GM19193 (cell line): ENCODE data around the gene TBC1D8.

ENCODE experiments used
- POLR2A ChIP-seq: IDR thresholded peaks from 4 replicates; pipeline ENCODE4 v1.6.1; 2011; ENCODE audit not compliant: insufficient read depth, insufficient read length; ENCODE audit errors: extremely low read depth

Gene TBC1D8

DNA sequence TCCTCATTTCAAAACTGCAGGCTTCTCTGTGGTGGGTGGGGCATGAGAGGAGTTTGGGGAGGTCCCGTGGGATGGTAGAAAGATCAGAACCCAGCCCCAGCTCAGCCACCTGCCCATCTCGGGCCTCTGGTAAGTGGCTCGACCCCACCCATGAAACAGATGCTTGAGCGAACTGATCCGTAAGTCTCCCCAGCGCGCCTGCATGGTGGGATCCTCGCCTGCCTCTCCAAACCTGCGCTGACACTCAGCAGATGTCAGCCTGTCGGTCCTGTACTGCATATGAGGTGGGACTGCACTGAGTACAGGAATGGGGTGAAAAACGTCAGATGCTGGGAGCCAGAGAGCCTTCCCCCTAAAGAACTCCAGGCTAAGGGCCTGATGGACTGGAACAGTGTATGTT is 165.0 kb downstream of the TBC1D8 start:
- TF ChIP-seq POLR2A, result no peak

DNA sequence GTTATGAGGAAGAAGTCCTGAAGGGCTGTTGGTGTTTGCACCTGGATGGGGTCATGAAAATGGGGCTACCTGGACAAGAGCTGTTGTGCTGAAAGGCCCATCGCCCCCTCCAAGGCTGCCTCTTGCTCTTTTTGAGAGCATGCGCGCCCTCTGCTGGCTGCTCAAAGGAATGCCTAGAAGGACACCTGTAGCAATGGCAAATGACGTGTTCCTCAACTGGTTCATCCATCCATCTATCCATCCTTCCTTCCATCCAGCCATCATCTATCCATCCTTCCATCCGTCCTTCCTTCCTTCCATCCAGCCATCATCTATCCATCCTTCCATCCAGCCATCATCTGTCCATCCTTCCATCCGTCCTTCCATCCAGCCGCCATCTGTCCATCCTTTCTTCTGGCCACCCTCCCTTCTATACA is 166.3 kb downstream of the TBC1D8 start:
- no peak for TF ChIP-seq POLR2A

DNA sequence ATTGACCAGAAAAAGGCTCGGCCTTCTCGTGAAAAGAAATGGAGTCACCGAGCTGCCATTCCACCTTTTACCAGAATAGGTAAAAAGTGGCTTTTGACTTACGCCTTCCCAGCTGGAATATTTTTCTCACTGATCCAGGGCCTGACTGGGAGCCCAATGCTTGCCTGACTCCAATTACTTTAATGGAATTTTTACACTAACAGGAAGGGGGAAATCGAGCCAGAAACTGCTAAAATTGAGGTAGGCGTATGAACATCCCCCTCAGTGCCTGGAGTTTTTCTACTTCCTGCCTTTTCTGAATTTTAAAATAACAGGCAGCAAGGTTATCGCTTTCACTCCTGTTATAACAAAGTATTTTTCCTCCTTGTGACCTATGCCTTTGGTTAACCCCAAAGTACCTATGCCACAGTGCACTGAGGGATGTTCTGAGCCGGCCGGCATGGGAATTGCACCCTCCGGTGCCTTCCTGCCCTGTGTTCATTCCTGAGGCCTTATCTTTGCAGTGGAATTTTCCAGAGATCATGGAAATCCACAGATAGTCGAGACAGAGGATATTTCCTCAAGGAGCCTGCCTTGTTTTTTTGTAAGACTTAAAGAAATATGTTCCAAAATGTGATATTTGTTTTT is 167.4 kb downstream of the TBC1D8 start:
- no peak for TF ChIP-seq POLR2A

DNA sequence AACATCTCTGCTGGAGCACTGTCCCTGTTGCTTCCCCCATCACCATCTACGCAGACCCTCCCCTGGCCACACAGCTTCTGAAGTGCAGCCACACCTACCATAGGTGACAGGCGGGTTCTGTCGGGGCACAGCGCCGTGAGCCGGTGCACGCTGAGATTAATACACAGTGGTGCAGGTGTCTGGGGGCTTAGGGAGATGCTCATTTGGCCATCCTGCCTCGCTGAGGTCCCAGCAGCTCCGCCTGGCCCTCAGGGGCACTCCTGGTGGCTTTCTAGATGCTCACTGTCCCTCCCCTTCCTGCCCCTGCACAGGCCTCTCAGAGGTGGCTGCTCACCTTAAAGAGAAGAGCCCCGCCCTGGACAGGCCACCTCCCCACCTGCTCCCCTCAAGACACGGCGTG is 168.0 kb downstream of the TBC1D8 start:
- TF ChIP-seq POLR2A, result no peak

DNA sequence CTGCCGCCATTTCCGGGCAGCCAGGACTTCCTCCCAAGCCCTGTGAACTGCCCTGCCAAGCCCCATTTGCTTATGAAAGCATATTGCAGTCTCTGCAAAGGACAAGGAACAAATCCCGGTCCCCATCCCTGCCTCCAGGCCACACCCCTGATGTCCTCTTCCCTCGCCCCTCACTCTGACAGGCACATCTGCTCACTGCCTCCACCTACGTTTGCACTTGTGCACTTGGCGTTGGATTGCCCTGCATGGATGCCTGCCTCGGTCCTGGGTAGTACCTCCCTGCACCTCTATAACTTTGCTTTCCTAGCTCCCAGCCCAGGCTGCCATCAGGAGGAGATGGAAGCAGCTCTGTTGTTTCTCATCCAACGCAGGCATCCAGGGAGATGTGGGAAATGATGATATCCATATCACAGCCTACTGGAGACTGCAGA is 168.7 kb downstream of the TBC1D8 start:
- TF ChIP-seq POLR2A, result no peak

DNA sequence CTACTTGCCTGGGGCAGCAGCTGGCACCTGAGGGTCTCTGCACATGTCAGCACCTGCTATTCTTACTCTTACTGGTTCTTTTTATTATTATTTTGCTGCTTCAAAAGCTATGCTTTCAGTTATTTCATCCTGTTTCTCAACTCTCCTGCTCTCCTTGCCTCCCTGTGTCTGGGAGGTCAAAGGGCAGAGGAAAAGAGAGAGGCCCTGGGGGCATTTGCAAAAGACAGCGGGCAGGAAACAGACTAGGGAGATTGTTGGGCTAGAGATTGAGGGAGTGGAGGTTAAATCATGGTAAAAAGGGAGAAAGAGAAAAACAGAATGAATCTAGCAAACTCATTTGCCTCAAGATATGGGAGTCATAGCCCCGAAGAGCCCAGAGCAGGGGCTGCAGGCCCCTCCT is 170.2 kb downstream of the TBC1D8 start:
- no peak for TF ChIP-seq POLR2A

DNA sequence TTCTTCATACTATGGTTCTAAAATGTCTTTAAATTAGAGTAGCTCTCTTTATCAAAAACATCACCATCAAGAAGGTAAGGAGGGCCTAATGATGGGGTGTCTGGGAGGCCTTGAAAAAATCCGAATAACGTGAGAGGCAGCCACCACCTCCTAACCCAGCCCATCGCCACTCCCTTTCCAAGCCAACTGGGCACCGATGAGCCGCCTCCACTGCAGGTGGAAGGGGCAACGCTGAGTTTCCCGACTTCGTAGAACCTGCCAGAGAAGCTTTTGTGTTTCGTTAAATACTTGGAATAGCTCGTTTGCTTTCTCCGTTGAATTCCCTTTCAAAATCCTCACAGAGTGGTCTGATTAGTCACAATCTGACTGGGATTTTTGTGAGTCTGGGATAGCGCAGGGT is 171.1 kb downstream of the TBC1D8 start:
- no peak for TF ChIP-seq POLR2A

DNA sequence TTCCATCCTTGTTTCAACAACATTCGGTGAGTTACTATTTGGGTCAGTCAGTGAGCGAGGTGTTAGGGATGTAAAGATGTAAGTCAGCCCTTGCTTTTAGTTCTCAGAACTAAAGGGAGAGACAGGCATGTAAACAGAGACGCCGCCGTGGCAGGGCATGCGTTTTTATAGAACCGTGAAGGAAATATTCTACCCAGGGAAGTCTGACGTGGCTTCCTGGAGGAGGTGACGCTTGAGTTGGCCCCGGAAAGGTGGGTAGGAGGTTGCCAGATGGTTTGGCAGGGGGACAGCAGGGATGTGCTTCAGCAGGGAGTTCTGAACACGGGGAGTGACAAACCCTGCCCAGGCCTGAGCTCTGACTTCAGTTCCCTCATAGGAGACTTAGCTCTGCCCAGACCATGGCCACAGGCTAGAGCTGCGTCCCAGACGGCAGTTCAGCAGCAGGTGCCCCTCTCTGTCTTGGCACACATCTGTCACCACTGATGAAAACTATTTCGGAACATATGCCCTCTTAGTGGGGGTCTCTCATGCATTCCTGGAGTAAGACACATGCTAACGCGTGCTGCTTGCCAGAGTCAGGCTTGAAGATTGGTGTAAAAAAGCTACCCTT is 172.5 kb downstream of the TBC1D8 start:
- no peak for TF ChIP-seq POLR2A

DNA sequence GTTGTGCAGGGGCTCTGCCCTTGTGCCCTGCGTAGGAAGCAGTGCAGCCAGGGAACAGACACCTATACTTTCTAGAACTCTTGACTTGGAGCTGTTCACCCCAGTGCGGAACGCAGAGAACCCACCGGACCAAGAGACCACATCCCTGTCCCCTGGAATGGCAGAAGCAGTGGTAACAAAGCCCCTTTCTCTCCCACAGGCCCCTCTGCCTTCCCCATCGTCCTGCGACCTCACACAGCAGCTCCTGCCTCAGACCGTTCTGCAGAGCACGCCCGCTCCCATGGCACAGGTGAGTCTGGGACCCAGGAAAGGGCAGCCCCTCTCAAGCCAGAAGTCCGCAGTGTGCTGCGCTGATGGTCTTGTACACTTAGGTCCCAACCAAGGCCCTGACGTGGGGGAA is 173.7 kb downstream of the TBC1D8 start:
- no peak for TF ChIP-seq POLR2A

DNA sequence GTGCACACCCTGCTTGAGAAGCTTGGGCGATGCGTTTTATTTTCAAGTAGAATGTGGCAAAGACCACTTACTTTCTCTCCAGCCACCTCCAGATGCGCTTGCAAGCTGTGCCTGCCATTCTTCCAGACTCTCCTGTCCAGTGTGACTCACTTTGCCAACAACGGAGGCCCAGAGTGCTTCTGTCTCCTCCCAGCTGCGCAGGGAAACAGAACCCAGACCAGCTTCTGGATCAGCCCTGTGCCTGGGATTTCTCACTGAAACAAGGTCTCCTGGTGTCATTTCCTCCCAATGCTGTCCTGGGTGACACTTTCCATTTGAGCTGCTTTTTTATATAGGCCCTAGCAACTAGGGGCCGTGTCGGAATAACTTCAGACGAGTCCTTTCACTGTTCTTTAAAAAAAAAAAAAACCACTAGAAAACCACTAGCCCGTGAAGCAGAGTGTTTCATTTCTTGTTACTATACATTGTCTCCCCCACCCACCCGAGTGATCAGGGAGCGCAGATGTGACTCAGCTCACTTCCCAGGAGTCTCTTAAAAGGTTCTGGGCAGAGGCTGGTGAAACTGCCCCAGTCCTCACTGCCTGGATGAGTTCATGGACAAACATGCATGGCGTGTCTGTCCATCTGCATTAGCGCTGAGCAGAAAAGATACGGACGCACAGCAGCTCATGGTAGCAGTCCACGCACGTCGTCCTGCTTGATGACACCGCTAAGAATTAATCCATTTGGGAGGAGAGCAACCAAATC is 174.4 kb downstream of the TBC1D8 start:
- no peak for TF ChIP-seq POLR2A

DNA sequence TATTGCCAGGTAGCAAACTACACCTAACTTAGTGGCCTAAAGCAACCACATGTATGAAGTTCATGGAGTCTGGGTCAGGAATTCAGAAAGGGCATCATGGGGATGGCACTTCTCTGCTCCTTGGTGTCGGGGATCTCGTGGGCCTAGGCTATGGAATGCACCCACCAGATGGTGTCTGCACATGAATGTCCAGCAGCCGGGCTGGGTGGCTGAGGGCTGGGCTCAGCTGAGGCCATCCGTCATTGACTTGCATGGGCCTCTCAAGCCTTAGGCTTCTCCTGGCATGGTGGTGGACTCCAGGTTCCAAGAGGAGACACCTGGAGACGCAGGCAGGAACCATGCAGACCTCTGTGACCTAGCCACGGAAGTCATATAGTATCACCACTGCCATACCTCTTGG is 175.1 kb downstream of the TBC1D8 start:
- TF ChIP-seq POLR2A, result no peak

DNA sequence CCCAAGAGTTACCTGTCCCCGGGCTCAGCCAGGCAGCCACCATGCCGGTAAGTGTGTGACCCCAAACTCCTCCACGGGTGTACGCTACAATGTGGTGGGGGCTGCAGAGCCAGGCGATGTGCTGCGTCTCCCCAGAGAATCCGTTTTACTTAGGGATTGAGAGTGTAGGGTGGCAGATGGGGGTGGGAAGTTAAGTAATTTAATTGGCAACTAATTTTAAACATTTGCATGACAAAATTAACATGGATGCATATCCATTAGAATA is 175.7 kb downstream of the TBC1D8 start:
- TF ChIP-seq POLR2A, result no peak

DNA sequence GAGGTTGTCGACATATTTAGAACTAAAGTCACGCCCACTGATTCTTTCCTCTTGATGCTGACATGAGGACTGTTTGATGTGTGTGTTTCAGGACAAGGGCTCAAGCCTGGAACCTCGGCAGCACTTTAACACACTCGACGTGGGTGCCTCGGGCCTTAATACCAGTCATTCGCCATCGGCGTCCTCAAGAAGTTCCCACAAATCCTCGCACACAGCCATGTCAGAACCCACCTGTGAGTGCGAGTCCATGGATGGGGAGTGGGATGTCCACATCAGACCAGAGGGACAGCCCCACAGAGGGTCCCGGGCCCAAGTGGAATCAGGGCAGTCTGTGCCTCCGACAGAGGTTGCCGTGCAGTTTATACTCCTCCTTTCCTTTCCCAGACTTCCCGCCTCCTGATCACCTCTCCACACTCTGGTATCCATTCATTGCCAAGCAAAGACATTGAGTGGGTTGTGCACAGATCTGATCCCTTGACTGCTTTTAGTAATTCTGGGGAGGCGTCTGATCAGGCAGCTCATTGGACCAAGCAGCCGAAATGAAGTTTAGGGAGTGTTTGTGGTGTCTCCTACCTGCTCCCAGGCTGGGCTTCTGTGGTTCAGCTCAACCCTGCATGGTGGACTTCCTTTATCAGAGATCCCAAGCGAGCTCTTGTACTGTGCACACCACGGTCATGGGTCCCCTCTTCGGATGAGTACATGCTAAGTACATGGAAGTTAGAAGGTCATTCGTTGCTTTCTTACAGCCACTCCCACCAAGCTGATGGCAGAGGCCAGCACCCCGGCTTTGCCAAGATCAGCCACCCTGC is 176.3 kb downstream of the TBC1D8 start:
- TF ChIP-seq POLR2A, result no peak

DNA sequence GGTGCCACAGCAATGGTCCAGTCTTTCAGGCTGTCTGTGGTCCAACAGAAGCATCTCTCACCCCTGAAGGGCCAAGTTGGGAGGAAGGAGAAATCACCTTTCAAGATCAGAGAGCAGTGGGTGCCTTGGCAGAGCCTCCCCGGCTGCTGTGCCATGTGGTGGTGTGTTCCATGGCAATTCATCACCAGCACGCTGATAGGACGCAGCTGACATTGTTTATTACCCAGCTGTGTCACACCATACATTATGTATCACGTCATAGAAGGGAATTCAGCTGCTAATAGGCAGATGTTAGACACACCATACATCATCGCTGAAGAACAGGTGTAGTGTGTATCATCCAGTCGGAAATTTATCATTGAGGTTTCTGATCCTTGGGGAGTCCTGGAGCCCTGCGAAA is 178.7 kb downstream of the TBC1D8 start:
- TF ChIP-seq POLR2A, result no peak

DNA sequence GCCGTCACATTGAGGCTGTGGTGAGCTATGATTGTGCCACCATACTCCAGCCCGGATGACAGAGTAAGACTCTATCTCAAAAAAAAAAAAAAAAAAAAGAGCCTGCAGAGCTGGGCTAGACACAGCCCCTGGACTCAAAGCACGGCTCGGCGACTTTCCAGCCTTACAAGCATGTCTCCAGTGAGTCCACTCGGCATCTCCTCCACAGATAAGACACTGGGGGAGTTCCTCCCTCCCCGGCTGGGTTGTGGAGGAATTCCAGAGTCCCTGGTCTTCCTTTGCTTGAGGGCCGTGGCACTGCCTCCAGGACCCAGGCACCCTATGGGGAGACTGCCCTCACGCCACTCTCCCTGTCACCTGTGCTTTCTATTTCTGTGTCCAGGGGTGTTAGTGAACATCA is 180.0 kb downstream of the TBC1D8 start:
- no peak for TF ChIP-seq POLR2A
